CD4-positive, alpha-beta T cell treated with Interleukin-17A for 1 hour (primary cell): Measurements from ENCODE around the gene MYOF.

ENCODE experiments used
- DNase-seq: peaks from one replicate; pipeline ENCODE4 v3.0.0-alpha.2; 2020

The MYOF gene

GRCh38 chr10:93482145-93482834 lies at the start of gene MYOF:
TSS of gene MYOF (minus strand) at chr10:93482334. CDS start at chr10:93482194, 140 bp downstream.
- peak; percentile 76 for DNase-seq

GRCh38 chr10:93518531-93518930 lies 36.4 kb upstream of the MYOF start:
- no peak for DNase-seq

DNA sequence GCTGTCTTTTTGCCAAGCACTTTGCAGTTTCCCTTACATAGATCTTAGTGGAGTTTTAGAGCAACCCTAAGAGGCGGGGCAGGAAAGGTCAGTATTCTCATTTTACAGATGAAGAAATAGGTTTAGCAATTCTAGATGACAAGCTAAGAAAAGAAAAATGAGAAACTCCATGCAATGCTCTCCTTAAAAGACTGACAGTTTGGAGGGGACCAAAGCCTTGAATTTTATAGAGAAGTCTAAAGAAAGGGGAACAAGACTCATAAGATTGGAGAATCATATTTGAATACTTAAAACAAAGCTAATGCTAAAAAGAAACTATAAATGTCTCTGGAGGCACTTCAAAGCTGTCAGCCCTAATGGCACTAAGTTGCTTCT lies 33.9 kb upstream of the MYOF start:
- no peak for DNase-seq

- no peak for DNase-seq
These were observed 33.2 kb upstream of the MYOF start for GRCh38 chr10:93515071-93516005.

GRCh38 chr10:93514521-93514920 lies 32.4 kb upstream of the MYOF start:
- no peak for DNase-seq

DNA sequence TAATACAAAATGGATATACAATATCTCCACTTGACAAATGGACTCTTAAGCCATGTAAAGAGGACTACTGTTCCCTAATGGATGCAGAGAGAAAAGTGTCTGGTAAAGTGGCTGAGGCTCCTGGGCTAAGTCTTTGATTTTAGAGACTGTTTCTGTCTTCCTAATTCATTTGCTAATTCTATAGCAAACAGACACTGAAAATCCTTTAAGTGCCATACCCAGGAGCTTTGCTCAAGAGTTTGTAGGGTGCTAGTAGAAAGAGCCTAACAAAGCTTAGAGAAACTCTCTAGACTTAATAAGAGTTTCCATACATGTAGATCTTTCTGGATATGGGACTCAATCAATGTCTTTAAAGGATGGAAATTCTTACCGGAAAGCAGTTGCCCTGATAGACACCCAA lies 31.0 kb upstream of the MYOF start:
- DNase-seq = no peak

DNA sequence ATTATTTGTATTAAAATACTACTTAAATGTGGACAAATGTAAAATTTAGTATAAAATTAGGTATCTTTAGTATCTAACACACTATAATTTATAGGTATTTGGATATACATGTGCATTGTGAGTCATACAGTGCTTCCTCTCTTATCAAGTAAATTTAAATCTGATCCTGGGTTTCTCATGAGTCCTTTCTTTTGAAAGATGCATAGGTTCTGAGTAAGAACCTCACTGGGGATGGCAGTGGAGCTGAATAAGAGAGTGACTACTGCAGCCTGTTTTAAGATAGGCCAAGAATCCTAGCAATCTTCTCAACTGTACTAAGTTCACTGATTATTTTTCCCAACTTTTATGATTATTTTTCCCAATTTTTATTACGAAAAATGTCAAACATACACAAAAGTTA lies 30.4 kb upstream of the MYOF start:
- DNase-seq = no peak

DNA sequence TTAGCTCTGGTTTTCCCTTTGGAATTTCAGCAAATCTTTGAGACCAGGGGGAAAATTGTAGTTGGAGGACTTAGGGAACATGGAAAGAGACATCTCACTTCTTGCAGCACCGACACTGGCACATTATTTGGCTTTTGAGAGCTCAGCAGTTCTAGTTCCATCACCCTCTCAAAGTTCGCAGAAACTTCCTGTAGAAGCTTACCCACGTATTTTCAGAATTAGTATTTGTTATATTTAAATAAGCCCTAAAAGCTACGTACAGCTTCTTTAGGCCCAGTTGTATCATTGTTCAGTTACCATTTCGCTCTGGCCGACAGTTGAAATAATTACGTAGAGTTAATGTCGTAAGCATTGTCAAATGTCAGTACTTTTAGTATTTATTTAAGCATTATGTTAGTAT lies 27.7 kb upstream of the MYOF start:
- DNase-seq = no peak

DNA sequence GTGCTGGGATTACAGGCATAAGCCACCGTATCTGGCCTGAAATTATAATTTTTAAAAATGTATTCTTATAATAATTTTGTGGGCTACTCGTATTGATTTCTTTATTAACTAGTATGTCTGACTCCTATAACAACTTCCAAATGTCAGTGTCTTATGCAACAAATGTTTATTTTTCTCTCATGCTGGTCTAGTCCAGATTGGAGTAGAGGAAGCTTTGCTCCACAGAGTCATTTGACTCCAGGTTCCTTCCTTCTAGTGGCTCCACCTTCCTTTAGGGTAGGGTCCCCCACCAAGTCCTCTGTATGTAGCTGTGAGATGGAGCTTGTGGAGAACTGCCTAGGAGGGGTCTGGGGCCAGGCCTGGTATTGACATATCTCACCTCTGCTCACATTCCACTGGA lies 22.9 kb upstream of the MYOF start:
- no peak for DNase-seq

- peak; percentile 18 for DNase-seq
These were observed 20.9 kb upstream of the MYOF start for GRCh38 chr10:93503075-93503474.

DNA sequence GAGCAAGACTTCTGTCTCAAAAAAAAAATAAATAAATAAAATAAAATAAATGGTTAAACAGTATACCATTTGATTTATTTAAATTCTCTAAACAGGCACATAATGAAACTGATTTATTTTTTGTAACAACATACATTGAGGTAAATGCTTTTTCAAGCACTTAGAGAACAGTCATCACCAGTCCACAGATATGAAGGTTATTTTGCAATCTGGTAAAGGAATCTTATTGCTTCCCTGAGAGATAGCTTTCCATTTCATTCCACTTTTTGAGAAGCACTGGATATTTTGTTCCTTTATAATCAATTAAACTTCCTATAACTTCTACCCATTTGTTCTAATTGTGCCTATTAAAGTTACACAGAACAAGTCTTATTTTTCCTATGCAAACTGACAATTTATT lies 19.5 kb upstream of the MYOF start:
- DNase-seq = no peak

DNA sequence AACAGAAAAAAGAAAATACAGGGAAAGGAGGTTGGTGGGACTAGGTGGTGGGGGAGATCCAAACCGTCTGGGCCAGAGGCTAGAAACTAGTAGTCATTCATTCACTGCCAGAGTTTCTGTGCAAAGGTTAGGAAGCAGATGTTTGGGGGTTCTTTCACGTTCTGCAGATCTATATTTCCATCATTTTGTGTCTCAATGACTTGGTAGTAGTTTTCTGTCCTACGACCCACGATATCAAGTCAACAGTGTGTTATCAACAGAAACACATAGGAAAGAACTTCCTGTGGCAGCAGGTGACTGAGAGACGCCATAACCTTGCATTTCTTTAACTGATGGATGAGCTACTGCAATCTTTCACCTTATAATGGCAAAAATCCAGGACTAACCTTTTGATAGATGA lies 16.0 kb upstream of the MYOF start:
- no peak for DNase-seq

GRCh38 chr10:93496322-93497041 lies 14.3 kb upstream of the MYOF start, which contains the start of gene CEP55:
TSS of gene CEP55 (plus strand) at chr10:93496612. CDS start at chr10:93500052, 3,440 bp downstream.
- DNase-seq = peak; percentile 94

DNA sequence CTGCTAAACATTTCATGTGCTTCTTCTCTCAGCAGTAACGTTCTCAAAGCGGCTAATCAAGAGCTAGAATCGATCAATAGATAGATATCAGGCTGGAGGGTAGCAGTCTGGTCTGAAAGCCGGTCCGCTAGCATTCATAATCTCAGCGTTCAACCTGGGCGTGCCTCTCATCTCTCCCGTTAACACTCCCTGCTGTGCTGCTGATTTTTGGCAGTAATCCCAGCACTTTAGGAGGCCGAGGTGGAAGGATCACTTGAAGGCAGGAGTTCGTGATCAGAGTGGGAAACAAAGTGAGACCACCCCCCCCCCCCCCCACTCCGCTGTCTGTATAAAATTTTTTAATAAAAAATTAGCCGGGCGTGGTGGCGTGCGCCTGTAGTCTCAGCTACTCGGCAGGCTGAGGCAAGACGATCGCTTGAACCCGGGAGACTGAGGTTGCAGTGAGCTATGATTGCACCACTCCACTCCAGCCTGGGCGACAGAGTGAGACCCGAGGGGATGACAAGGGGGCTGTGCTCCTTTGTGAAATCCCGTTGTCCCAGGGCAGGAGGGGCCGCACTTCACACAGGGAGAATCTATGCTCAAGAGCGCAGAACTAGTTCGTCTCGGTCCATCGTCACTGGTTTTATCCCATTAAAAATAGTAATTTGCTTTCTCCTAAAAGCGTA lies 13.7 kb upstream of the MYOF start:
- DNase-seq = no peak

GRCh38 chr10:93494494-93494893 lies 12.4 kb upstream of the MYOF start:
- no peak for DNase-seq

DNA sequence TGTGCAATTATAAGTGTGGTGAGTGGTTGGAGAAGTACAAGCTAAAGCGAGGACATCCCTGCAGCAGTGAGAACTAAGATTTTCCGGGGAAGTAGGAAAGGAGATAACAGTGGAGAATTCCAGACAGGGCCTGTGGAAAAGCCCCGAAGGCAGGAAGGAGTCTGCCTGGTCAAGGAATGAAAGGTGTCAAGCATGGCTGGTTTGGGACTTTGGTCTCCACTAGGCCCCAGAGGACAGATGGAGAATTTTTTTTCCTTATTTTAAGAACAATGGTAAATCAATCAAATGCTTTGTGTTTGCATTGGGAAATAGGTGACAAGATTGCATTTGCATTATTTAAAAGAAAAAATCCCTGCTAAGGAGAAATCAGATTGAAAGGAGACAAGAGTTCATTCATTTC lies 11.0 kb upstream of the MYOF start:
- DNase-seq = no peak

- DNase-seq = no peak
These were observed 9.5 kb upstream of the MYOF start for GRCh38 chr10:93491602-93492121.

DNA sequence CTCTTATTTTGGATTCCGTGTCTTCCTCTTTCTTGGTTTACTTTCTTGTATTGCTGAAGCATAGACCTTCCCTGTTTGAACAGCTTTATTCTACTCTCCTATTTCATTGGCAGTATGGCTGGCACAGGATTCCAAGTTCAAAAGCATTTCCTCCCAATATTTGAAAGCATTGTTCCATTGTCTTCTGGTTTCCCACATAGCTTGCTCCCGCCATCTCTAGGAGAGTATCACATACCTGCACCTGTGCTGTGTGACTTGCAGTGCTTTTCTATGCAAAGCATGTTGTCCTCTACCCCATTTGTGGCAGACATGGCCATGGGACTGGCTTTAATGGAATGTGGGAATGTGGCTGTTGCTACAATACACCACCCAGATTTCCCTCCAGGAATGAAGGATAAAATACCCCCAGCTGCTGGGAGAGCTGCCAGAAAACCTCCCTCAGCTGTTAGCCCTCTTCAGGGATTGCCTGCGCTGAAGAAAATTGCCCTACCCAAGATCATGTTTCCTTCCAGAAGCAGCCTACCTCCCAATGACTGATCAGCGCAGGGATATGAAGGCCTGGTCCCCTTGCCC lies 6.9 kb upstream of the MYOF start:
- no peak for DNase-seq

DNA sequence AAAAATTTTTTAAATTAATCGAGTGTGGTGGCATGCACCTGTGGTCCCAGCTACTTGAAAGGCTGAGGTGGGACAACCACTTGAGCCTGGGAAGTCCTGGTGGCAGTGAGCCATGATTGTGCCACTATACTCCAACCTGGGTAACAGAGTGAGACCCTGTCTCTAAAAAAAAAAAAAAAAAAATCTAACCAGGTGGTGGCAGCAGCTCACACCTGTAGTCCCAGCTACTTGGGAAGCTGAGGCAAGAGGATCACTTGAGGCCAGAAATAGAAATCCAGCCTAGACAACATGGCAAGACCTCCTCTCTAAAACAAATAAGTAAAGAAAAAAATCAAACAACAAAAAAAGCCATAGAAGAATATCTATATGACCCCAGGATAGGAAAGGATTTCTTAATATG lies 3.6 kb upstream of the MYOF start:
- DNase-seq = no peak

GRCh38 chr10:93481637-93482144 lies 443 bp downstream of the MYOF start:
- no peak for DNase-seq

GRCh38 chr10:93478873-93479272 lies 3.3 kb downstream of the MYOF start:
- DNase-seq = no peak

GRCh38 chr10:93476756-93477155 lies 5.4 kb downstream of the MYOF start:
- no peak for DNase-seq
